ENCODE measurements around the gene PRDM16. TPM values are rescaled to one million over a fixed set of nuclear protein-coding genes. Genes with fewer than 3 reads are reported as not detected.

PRDM16 gene
- total RNA-seq, 1 donor from 2014 or later: 0.43 TPM

GRCh38 chr1:3463891-3464648, 395.1 kb downstream of the PRDM16 start:
- no peaks in the 10 kb centered on the region for H4K20me1 ChIP-seq (ENCODE audit: insufficient read depth, low read length)
- Mint-ChIP-seq H3K4me3 (ENCODE audit: unreplicated experiment) (no peak overlapping the region), H3K9me3 (ENCODE audit: unreplicated experiment) (no peaks in the 10 kb centered on the region), H3K27ac (ENCODE audit: unreplicated experiment) (no peak overlapping the region), H3K4me1 (ENCODE audit: low read depth, unreplicated experiment) (peaks cover 13% of the 10 kb centered on the region), H3K36me3 (ENCODE audit: low read depth, unreplicated experiment) (no peaks in the 10 kb centered on the region), H3K27me3 (ENCODE audit: low read depth, unreplicated experiment) (peaks cover 8% of the 10 kb centered on the region)
- H3K27ac ChIP-seq (ENCODE audit: low read depth, low read length): no peak overlapping the region
- no peaks in the 10 kb centered on the region for H3K36me3 ChIP-seq (ENCODE audit: insufficient read depth, low read length)
- no peaks in the 10 kb centered on the region for H3K9me3 ChIP-seq (ENCODE audit: insufficient read depth, low read depth, low read length)
- FAIRE-seq (no peak), DNase-seq (ENCODE audit: low read depth) (no peak)
- H2AFZ ChIP-seq (ENCODE audit: low read depth, low read length): no peak overlapping the region
- TF ChIP-seq CTCF (IDR thresholded peaks at IDR 0.05; ENCODE audit: insufficient read depth, low read depth, low read length) (no peak), EZH2 (IDR thresholded peaks at IDR 0.05; ENCODE audit: insufficient read depth, low read length) (no peak)
- no peaks in the 10 kb centered on the region for H3K27me3 ChIP-seq (ENCODE audit: insufficient read depth, low read length)
- H3K4me1 ChIP-seq (ENCODE audit: insufficient read depth, low read length): peaks cover 8% of the 10 kb centered on the region
- no peaks in the 10 kb centered on the region for H3K79me2 ChIP-seq (ENCODE audit: insufficient read depth, low read length)
- no peak overlapping the region for H3K4me2 ChIP-seq (ENCODE audit: low read length)
- no peak overlapping the region for H3K4me3 ChIP-seq (ENCODE audit: insufficient read depth, low read depth, low read length)
- no peak overlapping the region for H3K9ac ChIP-seq (ENCODE audit: low read length)

GRCh38 chr1:3464649-3465025, 395.6 kb downstream of the PRDM16 start:
- FAIRE-seq (no peak), DNase-seq (ENCODE audit: low read depth) (no peak)
- Mint-ChIP-seq H3K4me1 (ENCODE audit: low read depth, unreplicated experiment) (peaks cover 12% of the 10 kb centered on the region), H3K9me3 (ENCODE audit: unreplicated experiment) (no peaks in the 10 kb centered on the region), H3K36me3 (ENCODE audit: low read depth, unreplicated experiment) (no peaks in the 10 kb centered on the region), H3K27me3 (ENCODE audit: low read depth, unreplicated experiment) (peaks cover 8% of the 10 kb centered on the region), H3K4me3 (ENCODE audit: unreplicated experiment) (no peak overlapping the region), H3K27ac (ENCODE audit: unreplicated experiment) (no peak overlapping the region)
- H3K4me3 ChIP-seq (ENCODE audit: insufficient read depth, low read depth, low read length): no peak overlapping the region
- no peaks in the 10 kb centered on the region for H3K27me3 ChIP-seq (ENCODE audit: insufficient read depth, low read length)
- H3K9ac ChIP-seq (ENCODE audit: low read length): no peak overlapping the region
- peaks cover 8% of the 10 kb centered on the region for H3K4me1 ChIP-seq (ENCODE audit: insufficient read depth, low read length)
- H4K20me1 ChIP-seq (ENCODE audit: insufficient read depth, low read length): no peaks in the 10 kb centered on the region
- no peak for TF ChIP-seq CTCF (IDR thresholded peaks at IDR 0.05; ENCODE audit: insufficient read depth, low read depth, low read length)
- no peak for TF ChIP-seq EZH2 (IDR thresholded peaks at IDR 0.05; ENCODE audit: insufficient read depth, low read length)
- H3K79me2 ChIP-seq (ENCODE audit: insufficient read depth, low read length): no peaks in the 10 kb centered on the region
- no peak overlapping the region for H3K4me2 ChIP-seq (ENCODE audit: low read length)
- H2AFZ ChIP-seq (ENCODE audit: low read depth, low read length): no peak overlapping the region
- no peak overlapping the region for H3K27ac ChIP-seq (ENCODE audit: low read depth, low read length)
- no peaks in the 10 kb centered on the region for H3K36me3 ChIP-seq (ENCODE audit: insufficient read depth, low read length)
- H3K9me3 ChIP-seq (ENCODE audit: insufficient read depth, low read depth, low read length): no peaks in the 10 kb centered on the region

Data from astrocyte (in vitro differentiated cells and primary cell).